Measurements from ENCODE around the gene DNAJC10. TPM values are rescaled to one million over a fixed set of nuclear protein-coding genes. Genes with fewer than 3 reads are reported as not detected.

The DNAJC10 gene
- total and polyA plus RNA-seq, 10 of the 15 experiments (the other 5 are each of a cell fraction or from before 2014, with no cell fraction given) = 9.1 to 67.9 (median 38.2) TPM

DNA sequence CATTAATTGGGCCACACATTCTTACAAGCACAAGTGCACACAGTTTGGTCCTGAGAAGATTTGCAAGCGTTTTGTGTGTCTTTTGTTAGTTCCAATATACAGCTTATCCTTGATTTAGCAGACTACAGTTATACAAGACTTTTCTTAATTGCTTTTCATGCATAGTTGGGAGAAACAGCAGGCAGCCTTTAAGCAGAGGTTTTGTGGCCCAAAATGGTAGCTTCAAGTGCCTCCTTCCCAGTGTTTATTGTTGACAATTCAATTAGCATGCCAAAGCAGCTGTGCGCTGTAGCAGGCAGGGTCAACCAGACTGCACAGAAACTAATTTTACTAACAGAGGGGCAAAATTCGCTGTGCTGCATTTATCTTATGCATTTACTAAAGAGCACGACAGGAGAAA, 102.9 kb downstream of the DNAJC10 start (continued):
- TF ChIP-seq, protein P1, sequence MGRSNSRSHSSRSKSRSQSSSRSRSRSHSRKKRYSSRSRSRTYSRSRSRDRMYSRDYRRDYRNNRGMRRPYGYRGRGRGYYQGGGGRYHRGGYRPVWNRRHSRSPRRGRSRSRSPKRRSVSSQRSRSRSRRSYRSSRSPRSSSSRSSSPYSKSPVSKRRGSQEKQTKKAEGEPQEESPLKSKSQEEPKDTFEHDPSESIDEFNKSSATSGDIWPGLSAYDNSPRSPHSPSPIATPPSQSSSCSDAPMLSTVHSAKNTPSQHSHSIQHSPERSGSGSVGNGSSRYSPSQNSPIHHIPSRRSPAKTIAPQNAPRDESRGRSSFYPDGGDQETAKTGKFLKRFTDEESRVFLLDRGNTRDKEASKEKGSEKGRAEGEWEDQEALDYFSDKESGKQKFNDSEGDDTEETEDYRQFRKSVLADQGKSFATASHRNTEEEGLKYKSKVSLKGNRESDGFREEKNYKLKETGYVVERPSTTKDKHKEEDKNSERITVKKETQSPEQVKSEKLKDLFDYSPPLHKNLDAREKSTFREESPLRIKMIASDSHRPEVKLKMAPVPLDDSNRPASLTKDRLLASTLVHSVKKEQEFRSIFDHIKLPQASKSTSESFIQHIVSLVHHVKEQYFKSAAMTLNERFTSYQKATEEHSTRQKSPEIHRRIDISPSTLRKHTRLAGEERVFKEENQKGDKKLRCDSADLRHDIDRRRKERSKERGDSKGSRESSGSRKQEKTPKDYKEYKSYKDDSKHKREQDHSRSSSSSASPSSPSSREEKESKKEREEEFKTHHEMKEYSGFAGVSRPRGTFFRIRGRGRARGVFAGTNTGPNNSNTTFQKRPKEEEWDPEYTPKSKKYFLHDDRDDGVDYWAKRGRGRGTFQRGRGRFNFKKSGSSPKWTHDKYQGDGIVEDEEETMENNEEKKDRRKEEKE (IDR thresholded peaks at IDR 0.05) = no peak

DNA sequence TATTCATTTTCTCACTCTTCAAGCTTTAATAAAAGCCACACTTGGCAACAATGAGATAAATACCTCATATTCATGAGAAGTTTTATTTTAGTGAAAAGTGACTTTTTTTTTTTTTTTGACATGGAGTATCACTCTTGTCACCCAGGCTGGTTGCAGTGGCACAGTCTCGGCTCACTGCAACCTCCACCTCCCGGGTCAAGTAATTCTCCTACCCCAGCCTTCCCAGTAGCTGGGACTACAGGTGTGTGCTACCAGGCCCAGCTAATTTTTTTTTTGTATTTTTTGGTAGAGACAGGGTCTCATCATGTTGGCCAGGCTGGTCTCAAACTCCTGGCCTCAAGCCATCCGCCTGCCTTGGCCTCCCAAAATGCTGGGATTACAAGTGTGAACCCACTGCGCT, 103.4 kb downstream of the DNAJC10 start:
- H3K9me3 ChIP-seq (replicated peaks; ENCODE audit: control insufficient read depth, insufficient read depth, low read length) = no peaks in the 10 kb centered on the region
- no TSS peak for BruUV-seq (replicated peaks)
- 44% methylated on average over 4 of the region's 4 CpGs for WGBS (ENCODE audit: insufficient coverage, insufficient replicate concordance, low lambda C conversion rate, missing lambda C conversion rate)
- no peak overlapping the region for H3K27ac ChIP-seq (ENCODE audit: control insufficient read depth, insufficient read depth)
- no peak for DNase-seq (ENCODE audit: low read depth, low spot score)
- H3K9ac ChIP-seq (ENCODE audit: control insufficient read depth, insufficient read depth, low read length) = no peak overlapping the region
- in situ Hi-C loops (cut with MboI) (no loop called here), intact Hi-C loops (cut with micrococcal nuclease; ENCODE audit: unreplicated experiment) (no loop called here)
- H3K36me3 ChIP-seq (ENCODE audit: control insufficient read depth in 2 of 2, insufficient read depth in 2 of 2, low read length in 1 of 2) = no peaks in the 10 kb centered on the region
- no peaks in the 10 kb centered on the region for H3K4me1 ChIP-seq (ENCODE audit: control insufficient read depth, insufficient read depth, low read length)
- H4K20me1 ChIP-seq (ENCODE audit: control insufficient read depth, insufficient read depth) = no peaks in the 10 kb centered on the region
- CTCF ChIA-PET = interaction anchor here (0.6 to 1.4 kb wide), 6 partner anchors 9 to 361 kb away, joined by 3 to 4 read pairs (median 3); no protein-coding TSS in a partner anchor
- ATAC-seq = no peak
- no peaks in the 10 kb centered on the region for H3K27me3 ChIP-seq (replicated peaks in 1 of 2; ENCODE audit: control insufficient read depth in 2 of 2, insufficient read depth in 2 of 2, low read length in 1 of 2)
- no peak for FAIRE-seq
- no peaks in the 10 kb centered on the region for H3K79me2 ChIP-seq (ENCODE audit: control insufficient read depth, insufficient read depth, low read length)
- no peak overlapping the region for H3K4me2 ChIP-seq (ENCODE audit: control insufficient read depth, insufficient read depth)
- POLR2A ChIA-PET = interaction anchor here (0.7 kb wide), 1 partner anchor 14 kb away, joined by 3 read pairs; no protein-coding TSS in a partner anchor
- H3K4me3 ChIP-seq = no peak overlapping the region
- TF ChIP-seq MTA2 (IDR thresholded peaks at IDR 0.05; ENCODE audit: low read depth) (no peak), ZSCAN29 (IDR thresholded peaks at IDR 0.05) (no peak), SMAD1 (IDR thresholded peaks at IDR 0.05; ENCODE audit: low read depth, partially characterized antibody) (no peak), WRNIP1 (IDR thresholded peaks at IDR 0.05; ENCODE audit: borderline replicate concordance, low read depth, low read length) (no peak)
- RAD21 ChIA-PET (ENCODE audit: unreplicated experiment) = no interaction called here
- H2AFZ ChIP-seq (ENCODE audit: control insufficient read depth, low read depth, low read length) = no peak overlapping the region
- SMC1A ChIA-PET (ENCODE audit: uncharacterized antibody, unreplicated experiment) = interaction anchor here (1.1 kb wide), 1 partner anchor 23 kb away, joined by 3 read pairs; no protein-coding TSS in a partner anchor

All from GM12878 (cell line).